ENCODE results near the gene SAPCD2. TPM values are rescaled to one million over a fixed set of nuclear protein-coding genes. Genes with fewer than 3 reads are reported as not detected.

Gene SAPCD2
- total RNA-seq, 3 donors from 2014 or later = 2.7 to 11.2 (median 6.0) TPM

- H3K4me1 ChIP-seq (ENCODE audit: low read depth) = peaks cover 43% of the 10 kb centered on the region
- ATAC-seq (no peak), DNase-seq (no peak)
- no peaks in the 10 kb centered on the region for H3K36me3 ChIP-seq (ENCODE audit: low read depth)
- H3K4me3 ChIP-seq = no peak within 1 kb of the TSS
- no peak for TF ChIP-seq CTCF (IDR thresholded peaks at IDR 0.05)
- intact Hi-C loops (cut with DNase I, micrococcal nuclease) = loop anchor here in 1 of 2 donors (5.0 kb wide), 1 partner anchor 250 kb away; no protein-coding TSS in a partner anchor
- no peaks in the 10 kb centered on the region for H3K9me3 ChIP-seq
These were observed 38.3 kb downstream of the SAPCD2 start, which contains the start of gene FUT7 for GRCh38 chr9:137031904-137032640. Gene FUT7, minus strand, starts transcription at chr9:137032088. Its CDS starts 97 bp downstream, at chr9:137031991.

DNA sequence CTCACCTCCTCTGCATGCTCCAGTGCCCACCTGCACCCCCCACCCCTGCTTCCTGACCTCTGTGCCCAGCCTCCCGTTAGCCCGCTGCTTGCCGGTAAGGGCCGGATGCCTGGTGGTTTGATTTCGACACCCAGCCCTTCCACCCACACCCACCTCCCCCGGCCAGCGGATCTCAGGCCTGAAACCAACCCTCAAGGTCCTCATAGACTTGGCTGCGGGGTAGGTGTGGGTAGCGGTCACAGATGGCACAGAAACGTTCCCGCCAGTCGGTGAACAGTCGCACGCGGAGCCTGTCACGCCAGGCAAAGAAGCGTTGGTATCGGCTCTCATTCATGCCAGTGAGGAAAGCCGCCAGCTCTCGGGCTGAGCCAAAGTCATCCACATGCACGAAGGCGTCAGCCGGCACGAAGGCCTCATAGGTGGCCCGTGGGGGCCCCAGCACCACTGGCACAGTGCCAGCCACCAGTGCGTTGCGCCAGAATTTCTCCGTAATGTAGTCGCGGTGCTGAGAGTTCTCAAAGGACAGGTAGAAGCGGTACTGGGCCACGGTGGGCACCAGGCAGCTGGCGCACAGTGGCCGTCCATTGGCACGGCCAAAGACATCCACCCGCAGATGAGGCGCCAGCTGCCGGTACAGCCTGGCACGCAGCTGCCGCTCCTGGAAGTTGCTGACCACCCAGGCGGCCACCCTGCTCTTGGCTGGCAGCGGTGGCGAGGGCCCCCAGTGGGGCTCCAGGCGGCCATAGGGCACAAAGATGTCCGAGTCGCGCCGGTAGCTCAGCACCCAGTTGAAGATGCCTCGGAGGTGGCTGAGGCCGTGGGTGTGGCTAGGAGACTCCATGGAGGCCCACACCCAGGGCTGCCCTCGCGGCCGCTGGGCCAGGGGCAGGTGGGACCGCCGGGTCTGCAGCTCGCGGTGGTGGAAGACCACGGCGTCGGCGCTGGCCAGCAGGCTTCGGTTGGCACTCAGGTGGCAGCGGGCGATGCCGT lies 39.5 kb downstream of the SAPCD2 start:
- TF ChIP-seq CTCF (IDR thresholded peaks at IDR 0.05) = no peak
- ATAC-seq (no peak), DNase-seq (peak in 1 of 3 donors; percentile 86)
- intact Hi-C loops (cut with DNase I, micrococcal nuclease) = loop anchor here in 1 of 2 donors (5.0 kb wide), 1 partner anchor 249 kb away; no protein-coding TSS in a partner anchor
- no peak overlapping the region for H3K4me3 ChIP-seq
- H3K4me1 ChIP-seq (ENCODE audit: low read depth) = peaks cover 54% of the 10 kb centered on the region
- no peaks in the 10 kb centered on the region for H3K9me3 ChIP-seq
- no peaks in the 10 kb centered on the region for H3K36me3 ChIP-seq (ENCODE audit: low read depth)

DNA sequence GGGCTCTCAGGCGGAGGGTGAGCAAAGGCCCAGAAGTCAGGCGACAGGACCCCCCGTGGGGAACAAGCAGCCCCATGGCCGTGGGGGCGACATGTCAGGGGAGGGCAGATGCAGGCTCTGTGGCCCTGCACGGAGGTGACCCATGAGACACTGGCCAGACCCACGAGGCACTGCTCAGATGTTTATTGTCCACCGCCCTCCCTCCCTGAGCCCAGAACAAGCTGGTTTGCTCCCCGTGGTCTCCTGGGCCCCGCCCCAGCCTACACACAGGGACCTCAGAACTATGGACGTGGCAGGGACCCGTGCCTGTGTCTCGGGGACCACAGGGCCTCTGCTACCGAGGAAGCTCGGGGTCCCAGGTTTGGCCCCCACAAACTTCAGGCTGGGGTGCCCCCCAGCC lies 40.4 kb downstream of the SAPCD2 start:
- Histone ChIP-seq H3K4me3 (no peak overlapping the region), H3K4me1 (ENCODE audit: low read depth) (peaks cover 48% of the 10 kb centered on the region)

DNA sequence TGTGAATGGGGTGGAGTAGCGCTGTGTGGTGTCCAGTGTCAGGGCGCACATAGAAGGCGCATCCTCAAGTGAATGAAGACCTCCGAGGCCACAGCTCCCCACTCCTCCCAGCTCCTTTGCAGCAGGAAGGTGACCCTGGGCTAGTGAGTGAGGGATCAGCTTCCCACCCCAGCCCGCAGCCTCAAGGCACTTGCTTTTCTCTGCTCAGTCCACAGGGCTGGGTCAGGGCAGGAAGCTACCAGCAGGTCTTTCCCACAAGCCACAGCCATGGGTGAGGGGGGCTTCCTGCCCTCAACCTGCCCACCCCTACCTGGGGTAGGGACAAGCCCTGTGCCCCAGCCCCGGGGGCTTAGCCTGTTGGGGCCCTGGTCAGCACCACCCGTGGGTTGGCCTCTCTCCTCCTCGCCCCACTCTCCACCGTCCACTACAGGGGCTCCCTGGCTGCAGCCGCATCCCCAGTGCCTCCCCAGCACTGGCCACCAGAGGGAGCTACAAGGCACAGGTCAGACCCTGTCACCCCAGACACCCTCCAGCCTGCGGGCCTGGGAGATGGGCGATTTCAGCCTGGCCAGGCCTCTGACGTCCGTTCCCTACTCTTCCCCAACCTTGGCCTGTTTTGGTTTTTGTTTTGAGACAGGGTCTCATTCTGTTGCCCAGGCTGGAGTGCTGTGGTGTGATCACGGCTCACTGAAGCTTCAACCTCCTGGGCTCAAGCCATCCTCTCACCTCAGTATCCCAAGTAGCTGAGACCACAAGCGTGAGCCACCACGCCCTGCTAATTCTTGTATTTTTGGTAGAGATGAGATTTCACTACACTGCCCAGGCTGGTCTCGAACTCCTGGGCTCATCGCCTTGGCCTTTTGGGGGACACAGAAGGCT lies 41.1 kb downstream of the SAPCD2 start:
- Histone ChIP-seq H3K9me3 (no peaks in the 10 kb centered on the region), H3K36me3 (ENCODE audit: low read depth) (no peaks in the 10 kb centered on the region), H3K4me3 (no peak overlapping the region), H3K4me1 (ENCODE audit: low read depth) (peaks cover 41% of the 10 kb centered on the region)
- ATAC-seq = peak; percentile 71
- DNase-seq = peak; percentile 85 to 90 (median 89)
- intact Hi-C loops (cut with DNase I, micrococcal nuclease) = loop anchor here in 1 of 2 donors (5.0 kb wide), 1 partner anchor 242 kb away; no protein-coding TSS in a partner anchor
- peak; percentile 92 for TF ChIP-seq CTCF (IDR thresholded peaks at IDR 0.05)

More for the DNA sequence above, 40.4 kb downstream of the SAPCD2 start:
- TF ChIP-seq CTCF (IDR thresholded peaks at IDR 0.05) = no peak
- no peak for DNase-seq
- no peaks in the 10 kb centered on the region for H3K9me3 ChIP-seq
- no peaks in the 10 kb centered on the region for H3K36me3 ChIP-seq (ENCODE audit: low read depth)
- intact Hi-C loops (cut with DNase I, micrococcal nuclease) = loop anchor here in 1 of 2 donors (5.0 kb wide), 1 partner anchor 248 kb away; no protein-coding TSS in a partner anchor
- ATAC-seq = no peak
